Erythroblast (primary cell): ENCODE measurements around the gene ANKRD18B.

ENCODE experiments used
- GATA1 ChIP-seq: IDR thresholded peaks from 2 replicates; pipeline ENCODE4 v1.6.1; 2011; ENCODE audit warnings: low read depth, mild to moderate bottlenecking, control low read depth, low read length, moderate library complexity
- POLR2A ChIP-seq: IDR thresholded peaks from 2 replicates; pipeline ENCODE4 v1.6.1; 2011; ENCODE audit warnings: mild to moderate bottlenecking, low read length

DNA sequence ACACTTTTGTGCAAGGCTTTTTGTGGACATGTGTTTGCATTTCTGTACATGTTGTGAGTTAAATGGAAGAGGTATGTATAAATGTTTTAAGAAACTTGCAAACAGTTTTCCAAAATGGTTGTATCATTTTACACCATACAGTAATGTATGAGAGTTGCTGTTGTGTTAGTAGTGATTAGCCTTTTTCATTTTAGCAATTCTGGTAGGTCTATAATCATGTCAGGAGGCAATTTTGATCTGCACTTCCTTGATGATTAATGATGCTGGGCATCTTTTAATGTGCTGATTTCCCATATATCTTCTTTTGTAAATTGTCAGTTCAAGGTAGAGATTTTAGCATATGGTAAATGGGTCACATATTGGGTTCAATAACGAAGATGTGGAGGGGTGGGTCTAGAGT, 87.3 kb downstream of the ANKRD18B start:
- no peak for TF ChIP-seq POLR2A
- TF ChIP-seq GATA1, result no peak
